Ishikawa (cell line): ENCODE results near the gene SYNM.

Experiments used
- TEAD4 ChIP-seq: IDR thresholded peaks from 2 replicates; pipeline ENCODE4 v1.6.1; 2012
- TF ChIP-seq, protein P1 (sequence below): IDR thresholded peaks from 2 replicates; pipeline ENCODE4 v1.6.1; 2012

GRCh38 chr15:99168601-99169580 is 64.0 kb downstream of the SYNM start:
- TF ChIP-seq, protein P1, sequence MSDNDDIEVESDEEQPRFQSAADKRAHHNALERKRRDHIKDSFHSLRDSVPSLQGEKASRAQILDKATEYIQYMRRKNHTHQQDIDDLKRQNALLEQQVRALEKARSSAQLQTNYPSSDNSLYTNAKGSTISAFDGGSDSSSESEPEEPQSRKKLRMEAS: no peak
- TF ChIP-seq TEAD4: no peak
